Liver (tissue), 9 donors: ENCODE data around the gene PLXND1. TPM values are rescaled to one million over a fixed set of nuclear protein-coding genes. Genes with fewer than 3 reads are reported as not detected.

Experiments
- DNase-seq: peaks from one replicate; pipeline ENCODE4 v3.0.0-alpha.2; 2017; ENCODE audit warnings: low spot score
- H3K27ac ChIP-seq, 2 donors: one replicate each; pipeline ENCODE4 v1.7.0; 2013; ENCODE audit warnings: inconsistent platforms in 2 of 2, low read length in 2 of 2, control low read depth in 1 of 2, low read depth in 1 of 2, mild to moderate bottlenecking in 1 of 2
- H3K27me3 ChIP-seq, 4 donors: one replicate each; pipeline versions ENCODE4 v1.6.1 to v1.7.0; 2013; ENCODE audit warnings: low read length in 3 of 4, inconsistent platforms in 1 of 4, mild to moderate bottlenecking in 1 of 4, moderate library complexity in 1 of 4; ENCODE audit not compliant: control insufficient read depth in 4 of 4, insufficient read depth in 4 of 4
- H3K36me3 ChIP-seq, 4 donors: one replicate each; pipeline versions ENCODE4 v1.6.1 to v1.7.0; 2013; ENCODE audit warnings: low read length in 3 of 4, mild to moderate bottlenecking in 3 of 4, low read depth in 1 of 4, moderate library complexity in 1 of 4; ENCODE audit not compliant: control insufficient read depth in 4 of 4, insufficient read depth in 3 of 4
- H3K4me1 ChIP-seq, 4 donors: one replicate each; pipeline versions ENCODE4 v1.6.1 to v1.7.0; 2013; ENCODE audit warnings: low read length in 3 of 4, mild to moderate bottlenecking in 3 of 4, moderate library complexity in 1 of 4; ENCODE audit not compliant: control insufficient read depth in 4 of 4, insufficient read depth in 4 of 4
- H3K4me3 ChIP-seq, 3 donors: one replicate each; pipeline versions ENCODE4 v1.6.1 to v1.7.0; 2013; ENCODE audit warnings: low read length in 3 of 3, control low read depth in 1 of 3, low read depth in 1 of 3, mild to moderate bottlenecking in 1 of 3
- H3K9ac ChIP-seq, 2 donors: one replicate each; pipeline ENCODE4 v1.7.0; 2013; ENCODE audit warnings: low read length in 2 of 2, mild to moderate bottlenecking in 2 of 2, moderate library complexity in 2 of 2, control low read depth in 1 of 2, low read depth in 1 of 2
- H3K9me3 ChIP-seq, 4 donors: one replicate each; pipeline versions ENCODE4 v1.6.1 to v1.7.0; 2013; ENCODE audit warnings: low read length in 3 of 4; ENCODE audit not compliant: control insufficient read depth in 4 of 4
- ATF3 ChIP-seq: IDR thresholded peaks from 2 replicates; pipeline ENCODE4 v1.6.1; 2016; ENCODE audit warnings: antibody characterized with exemption
- CTCF ChIP-seq: fragments of 150-350 bp; IDR thresholded peaks from 2 replicates; pipeline ENCODE4 v1.5.1; 2017; ENCODE audit warnings: improper control_type of control experiment, low read depth, low read length; ENCODE audit not compliant: missing input control
- EGR1 ChIP-seq, 2 donors: IDR thresholded peaks; 2 replicates each; pipeline ENCODE4 v1.6.1; 2016 to 2018; ENCODE audit warnings: antibody characterized with exemption in 2 of 2, low read depth in 2 of 2
- FOXA1 ChIP-seq: IDR thresholded peaks from 2 replicates; pipeline ENCODE4 v1.6.1; 2016; ENCODE audit warnings: antibody characterized with exemption
- FOXA2 ChIP-seq: IDR thresholded peaks from 2 replicates; pipeline ENCODE4 v1.6.1; 2016; ENCODE audit warnings: antibody characterized with exemption
- GABPA ChIP-seq, 2 donors: IDR thresholded peaks in 1 of 2; conservative IDR thresholded peaks in 1 of 2; 2 replicates each; pipeline ENCODE4 v1.6.1; 2016; ENCODE audit warnings: antibody characterized with exemption in 2 of 2, mild to moderate bottlenecking in 1 of 2, moderate library complexity in 1 of 2
- HNF4A ChIP-seq, 2 donors: conservative IDR thresholded peaks; 2 replicates each; pipeline ENCODE4 v1.6.1; 2016; ENCODE audit warnings: antibody characterized with exemption in 2 of 2, mild to moderate bottlenecking in 2 of 2
- HNF4G ChIP-seq: IDR thresholded peaks from 2 replicates; pipeline ENCODE4 v1.6.1; 2016; ENCODE audit warnings: antibody characterized with exemption
- JUND ChIP-seq, 2 donors: IDR thresholded peaks; 2 replicates each; pipeline ENCODE4 v1.6.1; 2016; ENCODE audit warnings: antibody characterized with exemption in 2 of 2
- MAX ChIP-seq: IDR thresholded peaks from 2 replicates; pipeline ENCODE4 v1.6.1; 2016; ENCODE audit warnings: antibody characterized with exemption
- NR2F2 ChIP-seq: IDR thresholded peaks from 2 replicates; pipeline ENCODE4 v1.6.1; 2016; ENCODE audit warnings: antibody characterized with exemption
- RAD21 ChIP-seq, 2 donors: IDR thresholded peaks; 2 replicates each; pipeline ENCODE4 v1.6.1; 2016; ENCODE audit warnings: antibody characterized with exemption in 2 of 2, mild to moderate bottlenecking in 2 of 2
- RXRA ChIP-seq, 2 donors: IDR thresholded peaks; 2 replicates each; pipeline ENCODE4 v1.6.1; 2017 to 2018; ENCODE audit warnings: antibody characterized with exemption in 2 of 2, mild to moderate bottlenecking in 1 of 2
- SP1 ChIP-seq: IDR thresholded peaks from 2 replicates; pipeline ENCODE4 v1.6.1; 2018; ENCODE audit warnings: antibody characterized with exemption, mild to moderate bottlenecking
- TAF1 ChIP-seq: conservative IDR thresholded peaks from 2 replicates; pipeline ENCODE4 v1.6.1; 2016; ENCODE audit warnings: antibody characterized with exemption, mild to moderate bottlenecking
- ZBTB33 ChIP-seq: IDR thresholded peaks from 2 replicates; pipeline ENCODE4 v1.6.1; 2016; ENCODE audit warnings: antibody characterized with exemption
- WGBS: extraction: QIAGEN DNeasy Blood & Tissue Kit; methylation state at CpG from one replicate; pipeline ENCODE4 v1.1.7; 2013; 5-methylcytosine and 5-hydroxymethylcytosine counted together
- polyA plus RNA-seq, 2 donors: library from polyadenylated mRNA; stranded (reverse) in 1 of 2; unstranded in 1 of 2; fragments of 200-250 nt in 1 of 2; fragments of >200 nt in 1 of 2; fragmentation: Nextera tagmentation in 1 of 2; extraction: Ambion mirVana in 1 of 2; gene quantifications; one replicate each; pipeline versions ENCODE4 v1.2.1 to v1.2.3, GENCODE V29; 2013 to 2015
- total RNA-seq, 2 donors: library from RNA; depleted of rRNA; stranded (reverse); fragments of >200 nt; gene quantifications; one replicate each; pipeline ENCODE4 v1.2.3, GENCODE V29; 2014
- donor health status: healthy.
- donor health status: healthy.
- donor health status: healthy.
- donor health status: healthy.
- donor health status: healthy.

PLXND1 gene
- total and polyA plus RNA-seq, 4 donors, result 10.4 to 50.2 (median 32.8) TPM

- TF ChIP-seq HNF4A (conservative IDR thresholded peaks at IDR 0.05), result no peak
- peak; percentile 81 for TF ChIP-seq NR2F2
- no peaks in the 10 kb centered on the region for H3K9me3 ChIP-seq
- H3K27me3 ChIP-seq, result no peaks in the 10 kb centered on the region
- no peak overlapping the region for H3K4me3 ChIP-seq
- no peak overlapping the region for H3K27ac ChIP-seq
- H3K36me3 ChIP-seq, result no peaks in the 10 kb centered on the region
- WGBS, result 76% methylated on average over 14 of the region's 14 CpGs
- peaks cover 2 to 36% (median 18%) of the 10 kb centered on the region in 4 donors for H3K4me1 ChIP-seq
- DNase-seq, result no peak
- H3K9ac ChIP-seq, result no peak overlapping the region
Observed at GRCh38 chr3:129621626-129622225, 15.2 kb upstream of the PLXND1 start.

GRCh38 chr3:129620828-129621559 is 14.5 kb upstream of the PLXND1 start:
- TF ChIP-seq TAF1, result no peak
- no peak for TF ChIP-seq FOXA1
- no peak for TF ChIP-seq ATF3
- TF ChIP-seq GABPA (IDR thresholded peaks at IDR 0.05 in 1 of 2, conservative IDR thresholded peaks at IDR 0.05 in 1 of 2), result no peak
- no peak for TF ChIP-seq ZBTB33
- TF ChIP-seq EGR1 (IDR thresholded peaks at IDR 0.05; ENCODE audit: low read depth in 2 of 2), result no peak
- TF ChIP-seq SP1, result no peak
- TF ChIP-seq NR2F2, result no peak
- no peak for TF ChIP-seq RXRA (IDR thresholded peaks at IDR 0.05)
- TF ChIP-seq JUND (IDR thresholded peaks at IDR 0.05), result no peak
- no peak for TF ChIP-seq RAD21 (IDR thresholded peaks at IDR 0.05)
- TF ChIP-seq CTCF, result no peak
- Histone ChIP-seq H3K4me1 (peaks cover 2 to 33% (median 15%) of the 10 kb centered on the region in 4 donors), H3K9me3 (no peaks in the 10 kb centered on the region), H3K36me3 (no peaks in the 10 kb centered on the region), H3K4me3 (no peak overlapping the region), H3K27ac (no peak overlapping the region), H3K27me3 (no peaks in the 10 kb centered on the region), H3K9ac (no peak overlapping the region)
- no peak for DNase-seq
- 81% methylated on average over 18 of the region's 18 CpGs for WGBS

GRCh38 chr3:129619726-129620162 is 13.3 kb upstream of the PLXND1 start:
- peaks cover 5 to 25% (median 9%) of the 10 kb centered on the region in 4 donors for H3K4me1 ChIP-seq
- H3K4me3 ChIP-seq, result no peak overlapping the region
- no peaks in the 10 kb centered on the region for H3K9me3 ChIP-seq
- no peak for DNase-seq
- H3K27ac ChIP-seq, result no peak overlapping the region
- no peaks in the 10 kb centered on the region for H3K36me3 ChIP-seq
- 91% methylated on average over 6 of the region's 6 CpGs for WGBS
- no peak overlapping the region for H3K9ac ChIP-seq
- H3K27me3 ChIP-seq, result no peaks in the 10 kb centered on the region
- TF ChIP-seq MAX (no peak), RXRA (IDR thresholded peaks at IDR 0.05) (no peak), NR2F2 (no peak), JUND (IDR thresholded peaks at IDR 0.05) (no peak), EGR1 (IDR thresholded peaks at IDR 0.05; ENCODE audit: low read depth in 2 of 2) (no peak), FOXA2 (no peak), HNF4G (no peak), RAD21 (IDR thresholded peaks at IDR 0.05) (no peak), CTCF (no peak)
